Hepatic stellate cell (primary cell): ENCODE measurements around the gene THEMIS2.
A peak's percentile ranks its signal among the peaks of the same experiment; 100 is the strongest.
"Not testable (repeated sequence)": the region's sequence is repeated elsewhere in the genome, so short reads cannot be mapped to it uniquely, and the experiment has no call there.

ENCODE experiments used
- DNase-seq: peaks from one replicate; pipeline ENCODE4 v3.0.0; 2011; ENCODE audit warnings: low spot score

The THEMIS2 gene

DNA sequence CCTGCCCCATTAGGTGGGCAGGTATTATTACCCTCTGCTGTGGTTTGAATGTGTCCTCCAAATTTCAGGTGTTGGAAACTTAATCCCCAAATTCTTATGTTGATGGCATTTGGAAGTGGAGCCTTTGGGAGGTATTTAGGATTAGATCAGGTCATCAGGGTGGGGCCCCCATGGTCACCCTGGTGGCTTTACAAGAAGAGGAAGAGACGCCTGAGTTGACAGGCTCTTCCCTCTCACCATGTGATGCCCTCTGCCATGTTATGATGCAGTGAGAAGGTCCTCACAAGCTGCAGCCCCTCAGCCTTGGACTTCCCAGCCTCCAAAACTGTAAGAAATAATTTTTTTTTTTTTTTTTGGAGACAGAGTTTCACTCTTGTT lies 8.8 kb upstream of the THEMIS2 start:
- no peak for DNase-seq

DNA sequence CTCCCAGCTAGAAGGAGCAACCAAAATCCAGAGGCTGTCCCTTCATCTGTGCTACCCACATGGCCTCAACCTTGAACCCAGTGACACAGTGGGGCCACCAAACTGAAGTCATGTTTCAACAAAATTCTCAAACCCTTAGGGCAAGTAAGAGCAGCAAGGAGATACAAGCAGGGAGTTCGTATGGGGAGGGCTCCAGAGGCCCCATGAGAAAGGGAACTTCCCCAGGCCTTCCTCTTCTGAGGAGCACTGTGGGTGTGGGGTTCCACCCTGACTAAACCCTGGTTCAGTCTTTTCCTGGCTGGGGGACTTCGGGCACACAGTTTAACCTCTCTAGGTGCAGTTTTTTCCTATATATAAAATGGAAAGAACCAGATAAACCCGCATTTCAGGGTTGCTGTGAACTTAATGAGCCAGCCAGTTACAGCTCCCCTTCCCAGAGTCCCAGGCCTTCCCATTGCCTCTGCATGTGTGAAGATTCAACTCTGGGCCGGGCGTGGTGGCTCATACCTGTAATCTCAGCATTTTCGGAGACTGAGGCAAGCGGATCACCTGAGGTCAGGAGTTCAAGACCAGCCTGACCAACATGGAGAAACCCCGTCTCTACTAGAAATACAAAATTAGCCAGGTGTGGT lies 8.0 kb upstream of the THEMIS2 start:
- no peak for DNase-seq

GRCh38 chr1:27865821-27866220 lies 6.5 kb upstream of the THEMIS2 start:
- DNase-seq: no peak

- DNase-seq: no peak
Observed at GRCh38 chr1:27868556-27868931, 3.8 kb upstream of the THEMIS2 start.

- no peak for DNase-seq
Observed at GRCh38 chr1:27868932-27869718, 3.2 kb upstream of the THEMIS2 start.

DNA sequence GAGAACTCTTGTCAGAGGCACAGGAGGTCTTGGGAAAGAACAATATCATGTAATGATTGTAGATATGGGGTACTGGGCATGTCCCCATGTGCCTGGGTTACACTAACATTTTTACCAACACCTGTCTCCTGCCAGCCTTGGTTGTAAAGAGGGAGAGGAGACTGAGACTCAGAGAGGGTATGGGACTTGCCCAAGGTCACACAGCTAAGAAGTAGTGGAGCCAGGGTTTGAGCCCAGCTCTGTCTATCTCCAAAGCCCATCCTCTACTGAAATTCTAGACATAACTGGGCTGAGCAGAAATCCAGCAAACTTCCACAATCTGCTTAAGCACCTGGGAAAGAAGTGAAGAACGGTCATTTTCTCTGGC lies 2.6 kb upstream of the THEMIS2 start:
- no peak for DNase-seq

GRCh38 chr1:27871076-27871475 lies 1.3 kb upstream of the THEMIS2 start:
- DNase-seq: not testable (repeated sequence)

- peak; percentile 29 for DNase-seq
Observed at GRCh38 chr1:27872802-27873551, 633 bp downstream of the THEMIS2 start.

DNA sequence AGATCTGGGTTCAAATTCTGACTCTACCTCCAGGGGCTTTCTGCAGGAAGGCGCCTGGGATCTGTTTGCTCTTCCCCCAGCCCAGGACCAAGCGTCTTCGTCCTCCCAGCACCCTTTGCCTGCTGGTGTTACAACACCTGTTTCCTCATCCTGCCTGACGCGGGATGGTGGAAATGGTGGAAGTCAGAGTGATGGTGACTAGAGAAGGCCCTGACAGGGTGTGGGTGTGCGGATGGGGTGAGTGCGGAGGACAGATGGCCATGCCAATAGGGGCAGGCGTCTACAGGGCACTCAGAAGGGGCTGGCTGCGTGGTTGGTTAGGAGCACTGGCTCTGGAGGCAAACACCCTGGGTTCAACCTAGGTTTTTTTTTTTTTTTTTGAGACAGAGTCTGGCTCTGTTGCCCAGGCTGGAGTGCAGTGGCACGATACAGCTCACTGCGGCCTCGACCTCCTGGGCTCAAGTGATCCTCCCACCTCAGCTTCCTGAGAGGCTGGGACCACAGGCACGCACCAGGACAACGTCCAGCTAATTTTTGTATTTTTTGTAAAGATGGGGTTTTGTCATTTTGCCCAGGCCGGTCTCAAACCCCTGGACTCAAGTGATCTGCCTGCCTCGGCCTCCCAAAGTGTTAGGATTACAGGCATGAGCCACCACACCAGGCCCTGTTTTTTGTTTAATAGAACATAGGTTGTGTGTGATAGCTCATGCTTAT lies 1.5 kb downstream of the THEMIS2 start:
- no peak for DNase-seq

- DNase-seq: no peak
Observed at GRCh38 chr1:27876341-27877114, 4.2 kb downstream of the THEMIS2 start.

- DNase-seq: no peak
Observed at GRCh38 chr1:27877115-27877416, 4.7 kb downstream of the THEMIS2 start.

DNA sequence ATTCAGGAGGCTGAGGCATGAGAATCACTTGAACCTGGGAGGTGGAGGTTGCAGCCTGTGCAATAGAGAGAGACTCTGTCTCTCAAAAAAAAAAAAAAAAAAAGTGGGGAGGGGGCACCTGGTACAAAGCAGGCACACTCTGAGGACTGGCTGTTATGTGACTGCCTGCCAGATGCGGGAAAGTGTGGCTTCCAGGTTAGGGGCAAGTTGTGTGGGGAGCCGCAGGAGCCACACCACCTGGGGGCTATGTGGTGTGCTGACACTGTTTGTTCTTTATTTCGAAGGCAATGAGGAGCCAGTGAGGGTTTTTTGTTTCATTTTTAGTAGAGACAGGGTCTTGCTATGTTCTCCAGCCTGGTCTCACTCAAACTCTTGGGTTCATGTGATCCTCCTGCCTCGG lies 5.7 kb downstream of the THEMIS2 start:
- no peak for DNase-seq

GRCh38 chr1:27878787-27879335 lies 6.5 kb downstream of the THEMIS2 start:
- DNase-seq: no peak

GRCh38 chr1:27879374-27880082 lies 7.2 kb downstream of the THEMIS2 start:
- DNase-seq: no peak

GRCh38 chr1:27882543-27882903 lies 10.2 kb downstream of the THEMIS2 start:
- no peak for DNase-seq

GRCh38 chr1:27883536-27883935 lies 11.2 kb downstream of the THEMIS2 start:
- DNase-seq: no peak

DNA sequence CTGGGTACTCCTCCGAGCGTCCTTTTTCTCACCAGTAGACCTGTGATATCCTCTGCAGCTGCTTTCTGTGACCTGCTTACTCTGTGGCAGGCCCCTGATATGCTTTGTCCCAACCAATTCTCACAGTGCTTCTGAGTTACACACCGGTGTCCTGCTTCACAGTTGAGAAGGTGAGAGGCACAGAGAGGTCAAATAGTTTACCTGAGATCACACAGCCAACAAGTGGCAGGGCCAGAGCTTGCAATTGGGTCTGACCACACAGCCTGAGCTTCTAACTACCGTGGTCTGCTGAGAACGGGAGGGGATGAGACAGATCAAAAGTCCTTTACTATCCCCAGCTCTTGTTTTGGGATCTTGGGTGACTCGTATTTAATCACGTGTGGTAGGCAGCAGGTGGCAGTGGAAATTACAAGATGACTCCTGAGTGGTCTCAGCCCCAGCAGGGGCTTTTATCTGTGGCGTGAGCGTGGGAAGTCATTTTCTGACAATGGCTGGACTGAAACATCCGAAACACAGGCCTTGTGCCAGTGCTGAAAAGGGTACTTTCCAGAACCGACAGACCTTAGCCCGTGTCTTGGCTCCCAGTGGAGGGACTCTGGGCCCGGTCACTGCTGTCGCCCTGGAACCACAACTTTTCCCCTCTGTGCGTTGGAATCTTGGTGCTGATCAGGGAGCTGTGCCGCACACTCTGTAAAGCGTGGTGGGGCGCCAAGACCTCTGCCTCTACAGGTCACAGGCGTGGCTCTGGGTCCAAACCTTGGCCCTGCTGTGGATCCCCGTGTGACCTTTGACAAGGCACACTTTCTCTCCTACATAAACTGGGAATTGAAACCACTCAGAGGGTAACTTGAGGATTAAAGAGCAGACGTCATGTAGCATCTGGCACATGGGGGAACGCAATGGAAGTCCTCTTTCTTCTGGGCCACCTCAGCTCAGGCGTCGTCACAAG lies 11.9 kb downstream of the THEMIS2 start:
- DNase-seq: no peak

DNA sequence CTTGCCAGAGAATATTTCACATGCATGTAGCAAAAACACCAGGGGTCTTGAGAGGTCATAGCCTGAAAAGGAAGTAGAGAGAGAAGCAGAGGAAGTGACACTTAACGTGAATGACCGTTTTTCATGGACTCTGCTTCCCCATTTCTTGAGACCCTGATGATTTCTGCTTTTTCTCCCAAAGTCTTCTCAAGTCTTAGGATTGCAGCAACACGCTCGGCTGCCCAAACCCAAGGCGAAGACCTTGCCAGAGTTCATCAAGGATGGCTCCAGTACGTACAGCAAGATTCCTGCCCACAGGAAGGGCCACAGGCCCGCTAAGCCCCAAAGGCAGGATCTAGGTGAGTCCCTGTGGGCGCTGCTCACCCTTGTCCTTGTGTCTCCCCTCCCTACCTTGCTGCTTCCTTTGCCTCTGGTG lies 12.8 kb downstream of the THEMIS2 start:
- no peak for DNase-seq

DNA sequence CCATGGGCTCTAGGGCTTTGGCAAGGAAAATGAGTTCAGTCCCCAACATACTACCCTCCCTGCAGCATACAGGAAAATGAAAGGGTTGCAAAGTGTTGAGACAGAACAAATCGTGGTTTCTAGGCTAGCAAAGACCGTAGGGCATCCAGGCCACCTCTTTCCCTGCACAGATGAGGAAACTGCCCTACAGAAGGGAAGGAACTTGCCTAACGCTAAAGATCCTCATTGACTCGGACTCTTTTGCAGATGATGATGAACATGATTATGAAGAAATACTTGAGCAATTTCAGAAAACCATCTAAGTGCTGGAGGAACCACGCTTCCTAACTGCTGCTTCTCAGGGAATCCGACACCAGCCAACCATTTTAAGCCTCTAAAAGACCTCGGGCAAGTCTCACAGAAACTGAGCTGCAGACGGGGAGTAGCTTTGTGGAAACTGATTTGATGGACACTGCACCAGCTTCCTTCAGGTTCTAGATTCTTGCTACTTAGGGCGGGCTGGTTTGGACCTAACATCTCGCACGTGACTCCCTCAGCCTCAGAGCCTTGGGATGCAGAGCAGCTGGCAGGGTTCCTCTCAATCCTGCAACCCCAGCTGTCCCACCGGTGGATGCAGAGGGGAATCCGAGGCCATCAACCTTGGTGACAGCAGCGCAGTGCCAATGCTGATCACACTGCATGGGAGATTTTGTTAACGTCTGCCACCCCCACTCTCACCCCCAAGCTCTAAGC lies 13.4 kb downstream of the THEMIS2 start:
- DNase-seq: no peak
